NCI-H1930 (cell line): ENCODE data around the gene SPTA1.

Source experiments
- DNase-seq, 2 experiments: peaks; one replicate each; lab custom pipeline; 2025; lab: John Stamatoyannopoulos, UW

Gene SPTA1

GRCh38 chr1:158570480-158570879, 116.0 kb downstream of the SPTA1 start, which contains the start of gene OR6P1:
Gene OR6P1, minus strand, starts transcription at chr1:158570580. Its CDS starts 6,976 bp downstream, at chr1:158563604.
- DNase-seq = no peak

GRCh38 chr1:158564608-158565007, 121.9 kb downstream of the SPTA1 start:
- no peak for DNase-seq

GRCh38 chr1:158563853-158564252, 122.7 kb downstream of the SPTA1 start:
- DNase-seq = no peak
